Neural cell (in vitro differentiated cells): ENCODE results near the gene NACC1. TPM values are rescaled to one million over a fixed set of nuclear protein-coding genes. Genes with fewer than 3 reads are reported as not detected.

ENCODE experiments used
- H2AFZ ChIP-seq: fragments of 200-600, 300-800 bp; sonication (generic), shearing (Covaris generic); 2 replicates; pipeline ENCODE4 v1.6.0; 2014; ENCODE audit warnings: low read depth, mild to moderate bottlenecking, antibody characterized with exemption, low read length, moderate library complexity
- H3F3A ChIP-seq: fragments of 200-600 bp; shearing (Covaris generic); 2 replicates; pipeline ENCODE4 v1.6.1; 2016; ENCODE audit warnings: mild to moderate bottlenecking, moderate library complexity, mixed read lengths, antibody characterized with exemption, low read length; ENCODE audit not compliant: insufficient read depth, poor library complexity, severe bottlenecking
- H3K27ac ChIP-seq: fragments of 200-600, 300-800 bp; sonication (generic), shearing (Covaris generic); 2 replicates; pipeline ENCODE4 v1.5.1; 2014; ENCODE audit warnings: mild to moderate bottlenecking, low read length, moderate library complexity
- H3K27me3 ChIP-seq: fragments of 300-800, 200-600 bp; sonication (generic), shearing (Covaris generic); 2 replicates; pipeline ENCODE4 v1.6.0; 2014; ENCODE audit warnings: mild to moderate bottlenecking, low read depth, low read length, moderate library complexity; ENCODE audit not compliant: insufficient read depth
- H3K36me3 ChIP-seq: fragments of 300-800, 200-600 bp; sonication (generic), shearing (Covaris generic); 2 replicates; pipeline ENCODE4 v1.5.1; 2014; ENCODE audit warnings: mild to moderate bottlenecking, antibody characterized with exemption, low read length, moderate library complexity; ENCODE audit not compliant: insufficient read depth
- H3K4me2 ChIP-seq: fragments of 300-800, 200-600 bp; sonication (generic), shearing (Covaris generic); 2 replicates; pipeline ENCODE4 v1.6.0; 2014; ENCODE audit warnings: mild to moderate bottlenecking, low read length
- H3K4me3 ChIP-seq: fragments of 300-800, 200-600 bp; sonication (generic), shearing (Covaris generic); 2 replicates; pipeline ENCODE4 v1.5.1; 2014; ENCODE audit warnings: mild to moderate bottlenecking, low read length, moderate library complexity
- H3K79me2 ChIP-seq: fragments of 200-600 bp; shearing (Covaris generic); replicated peaks from 2 replicates; pipeline ENCODE4 v1.6.0; 2014; ENCODE audit warnings: mild to moderate bottlenecking, low read length, moderate library complexity; ENCODE audit not compliant: insufficient read depth
- H3K9ac ChIP-seq: fragments of 300-800, 200-600 bp; sonication (generic), shearing (Covaris generic); 2 replicates; pipeline ENCODE4 v1.6.1; 2016; ENCODE audit warnings: mild to moderate bottlenecking, low read length, mixed read lengths
- H3K9me2 ChIP-seq: fragments of 200-600 bp; shearing (Covaris generic); 2 replicates; pipeline ENCODE4 v1.6.1; 2016; ENCODE audit warnings: mild to moderate bottlenecking, low read length, mixed read lengths; ENCODE audit not compliant: insufficient read depth
- H3K9me3 ChIP-seq: fragments of 200-600, 300-800 bp; sonication (generic), shearing (Covaris generic); 2 replicates; pipeline ENCODE4 v1.6.1; 2016; ENCODE audit warnings: mild to moderate bottlenecking, mixed run types, low read length, moderate library complexity, mixed read lengths
- H4K20me1 ChIP-seq: fragments of 200-600 bp; shearing (Covaris generic); 2 replicates; pipeline ENCODE4 v1.6.1; 2016; ENCODE audit warnings: mild to moderate bottlenecking, mixed run types; ENCODE audit not compliant: insufficient read depth
- CTCF ChIP-seq: fragments of 450-650 bp; IDR thresholded peaks from 2 replicates; pipeline ENCODE4 v1.5.1; 2014; ENCODE audit warnings: antibody characterized with exemption, mild to moderate bottlenecking, moderate library complexity; ENCODE audit not compliant: poor library complexity, severe bottlenecking
- EP300 ChIP-seq: fragments of 450-650 bp; conservative IDR thresholded peaks from 2 replicates; pipeline ENCODE4 v1.6.1; 2014; ENCODE audit warnings: antibody characterized with exemption, mild to moderate bottlenecking, moderate library complexity; ENCODE audit not compliant: poor library complexity, severe bottlenecking
- EZH2 ChIP-seq: fragments of 200-600, 300-800 bp; shearing (Covaris generic), sonication (generic); IDR thresholded peaks from 2 replicates; pipeline ENCODE4 v1.6.1; 2014; ENCODE audit warnings: antibody characterized with exemption, low read length, borderline replicate concordance, mild to moderate bottlenecking; ENCODE audit not compliant: insufficient read depth, poor library complexity, severe bottlenecking
- MXI1 ChIP-seq: fragments of 450-650 bp; conservative IDR thresholded peaks from 2 replicates; pipeline ENCODE4 v1.6.1; 2014; ENCODE audit warnings: antibody characterized with exemption, mild to moderate bottlenecking; ENCODE audit not compliant: poor library complexity, severe bottlenecking
- POLR2AphosphoS5 ChIP-seq: IDR thresholded peaks from 2 replicates; pipeline ENCODE4 v1.6.1; 2012
- RAD21 ChIP-seq: fragments of 450-650 bp; conservative IDR thresholded peaks from 2 replicates; pipeline ENCODE4 v1.6.1; 2014; ENCODE audit warnings: antibody characterized with exemption, mild to moderate bottlenecking, moderate library complexity
- SMC3 ChIP-seq: fragments of 450-650 bp; conservative IDR thresholded peaks from 2 replicates; pipeline ENCODE4 v1.6.1; 2014; ENCODE audit warnings: antibody characterized with exemption, mild to moderate bottlenecking, moderate library complexity; ENCODE audit not compliant: poor library complexity
- TAF1 ChIP-seq: IDR thresholded peaks from 2 replicates; pipeline ENCODE4 v1.6.1; 2012; ENCODE audit warnings: low read depth
- polyA plus RNA-seq: library from polyadenylated mRNA; depleted of rRNA; stranded (reverse); fragments of >200 nt; gene quantifications from 2 replicates; pipeline ENCODE4 v1.2.3, GENCODE V29; 2014
- TF ChIP-seq, protein P1 (sequence below): IDR thresholded peaks from 2 replicates; pipeline ENCODE4 v1.6.1; 2012; ENCODE audit warnings: borderline replicate concordance

NACC1 gene
- polyA plus RNA-seq, 1 donor from 2014 or later, result 16.1 TPM

- no peak for TF ChIP-seq POLR2AphosphoS5
- TF ChIP-seq SMC3, result no peak
- TF ChIP-seq MXI1, result no peak
- TF ChIP-seq CTCF, result no peak
- no peak for TF ChIP-seq RAD21
- no peak for TF ChIP-seq EP300
- TF ChIP-seq TAF1, result no peak
- no peak for TF ChIP-seq EZH2
- TF ChIP-seq, protein P1, sequence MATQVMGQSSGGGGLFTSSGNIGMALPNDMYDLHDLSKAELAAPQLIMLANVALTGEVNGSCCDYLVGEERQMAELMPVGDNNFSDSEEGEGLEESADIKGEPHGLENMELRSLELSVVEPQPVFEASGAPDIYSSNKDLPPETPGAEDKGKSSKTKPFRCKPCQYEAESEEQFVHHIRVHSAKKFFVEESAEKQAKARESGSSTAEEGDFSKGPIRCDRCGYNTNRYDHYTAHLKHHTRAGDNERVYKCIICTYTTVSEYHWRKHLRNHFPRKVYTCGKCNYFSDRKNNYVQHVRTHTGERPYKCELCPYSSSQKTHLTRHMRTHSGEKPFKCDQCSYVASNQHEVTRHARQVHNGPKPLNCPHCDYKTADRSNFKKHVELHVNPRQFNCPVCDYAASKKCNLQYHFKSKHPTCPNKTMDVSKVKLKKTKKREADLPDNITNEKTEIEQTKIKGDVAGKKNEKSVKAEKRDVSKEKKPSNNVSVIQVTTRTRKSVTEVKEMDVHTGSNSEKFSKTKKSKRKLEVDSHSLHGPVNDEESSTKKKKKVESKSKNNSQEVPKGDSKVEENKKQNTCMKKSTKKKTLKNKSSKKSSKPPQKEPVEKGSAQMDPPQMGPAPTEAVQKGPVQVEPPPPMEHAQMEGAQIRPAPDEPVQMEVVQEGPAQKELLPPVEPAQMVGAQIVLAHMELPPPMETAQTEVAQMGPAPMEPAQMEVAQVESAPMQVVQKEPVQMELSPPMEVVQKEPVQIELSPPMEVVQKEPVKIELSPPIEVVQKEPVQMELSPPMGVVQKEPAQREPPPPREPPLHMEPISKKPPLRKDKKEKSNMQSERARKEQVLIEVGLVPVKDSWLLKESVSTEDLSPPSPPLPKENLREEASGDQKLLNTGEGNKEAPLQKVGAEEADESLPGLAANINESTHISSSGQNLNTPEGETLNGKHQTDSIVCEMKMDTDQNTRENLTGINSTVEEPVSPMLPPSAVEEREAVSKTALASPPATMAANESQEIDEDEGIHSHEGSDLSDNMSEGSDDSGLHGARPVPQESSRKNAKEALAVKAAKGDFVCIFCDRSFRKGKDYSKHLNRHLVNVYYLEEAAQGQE, result no peak
- H3K36me3 ChIP-seq, result no peaks in the 10 kb centered on the region
- H3K4me3 ChIP-seq, result no peak within 1 kb of the TSS
- no peak within 1 kb of the TSS for H3K27ac ChIP-seq
- no peaks in the 10 kb centered on the region for H4K20me1 ChIP-seq
- H3K79me2 ChIP-seq, result no peaks in the 10 kb centered on the region
- H3K4me2 ChIP-seq, result no peak within 1 kb of the TSS
- no peak within 1 kb of the TSS for H3K9ac ChIP-seq
- H2AFZ ChIP-seq, result no peak within 1 kb of the TSS
- H3F3A ChIP-seq, result no peaks in the 10 kb centered on the region
- peaks cover 48% of the 10 kb centered on the region for H3K27me3 ChIP-seq
- H3K9me3 ChIP-seq, result no peaks in the 10 kb centered on the region
- no peaks in the 10 kb centered on the region for H3K9me2 ChIP-seq
Observed at GRCh38 chr19:13102666-13103580, 15.1 kb upstream of the NACC1 start, which contains the start of gene LYL1. LYL1 (minus strand) TSS chr19:13102858; CDS start chr19:13101171, 1,687 bp downstream.

DNA sequence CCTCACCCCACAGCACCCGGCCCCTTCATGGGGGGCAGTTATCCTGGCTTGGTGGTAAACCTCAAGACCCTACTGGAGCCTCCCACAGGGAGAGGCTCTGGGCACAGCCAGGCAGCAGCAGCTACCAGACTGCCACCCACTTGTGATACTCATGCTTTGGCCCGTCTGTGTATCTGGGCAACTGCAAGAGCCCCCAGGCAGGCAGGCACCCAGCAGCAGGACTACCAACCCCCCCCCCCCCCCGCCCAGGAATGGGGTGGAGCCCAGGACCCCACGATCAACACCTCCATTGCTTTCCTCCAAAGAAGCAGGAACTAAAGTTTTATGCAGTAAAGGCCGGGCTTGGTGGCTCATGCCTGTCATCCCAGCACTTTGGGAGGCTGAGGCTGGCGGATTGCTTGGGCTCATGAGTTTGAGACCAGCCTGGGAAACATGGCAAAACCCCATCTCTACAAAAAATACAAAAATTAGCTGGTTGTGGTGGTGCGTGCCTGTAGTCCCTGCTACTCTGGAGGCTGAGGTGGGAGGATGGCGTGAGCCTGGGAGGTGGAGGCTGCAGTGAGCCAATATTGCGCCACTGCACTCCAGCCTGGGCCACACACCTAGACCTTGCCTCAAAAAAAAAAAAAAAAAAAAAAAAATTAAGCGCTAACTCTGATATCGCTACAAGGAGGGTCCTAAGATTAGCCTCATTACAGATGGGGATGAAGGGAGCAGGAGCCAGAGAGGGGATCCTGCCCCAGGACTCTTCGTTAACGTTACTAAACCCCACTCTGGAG is 14.3 kb upstream of the NACC1 start:
- Histone ChIP-seq H4K20me1 (no peaks in the 10 kb centered on the region), H3K36me3 (no peaks in the 10 kb centered on the region), H3K9me3 (no peaks in the 10 kb centered on the region), H3F3A (no peaks in the 10 kb centered on the region), H3K9ac (no peak overlapping the region), H3K4me2 (no peak overlapping the region), H3K79me2 (no peaks in the 10 kb centered on the region), H3K27ac (no peak overlapping the region), H3K27me3 (peaks cover 41% of the 10 kb centered on the region), H2AFZ (no peak overlapping the region), H3K9me2 (no peaks in the 10 kb centered on the region), H3K4me3 (no peak overlapping the region)
- no peak for TF ChIP-seq SMC3
- TF ChIP-seq CTCF, result no peak
- no peak for TF ChIP-seq RAD21
- no peak for TF ChIP-seq MXI1
- TF ChIP-seq EP300, result no peak
- TF ChIP-seq, protein P1, result no peak
- no peak for TF ChIP-seq EZH2
- no peak for TF ChIP-seq POLR2AphosphoS5
- TF ChIP-seq TAF1, result no peak
